NK-92 treated with Interleukin-12 subunit alpha and Interleukin-12 subunit beta, amount 100 ng/mL, for 24 hours (cell line): ENCODE data around the gene UTP3.
A peak's percentile ranks its signal among the peaks of the same experiment; 100 is the strongest.
"Not testable (repeated sequence)": the region's sequence is repeated elsewhere in the genome, so short reads cannot be mapped to it uniquely, and the experiment has no call there.

Experiments
- DNase-seq: peaks from one replicate; lab custom pipeline; 2025; lab: John Stamatoyannopoulos, UW

UTP3 gene

GRCh38 chr4:70688795-70689231 is 481 bp downstream of the UTP3 start:
- no peak for DNase-seq

- DNase-seq, result no peak
Measured at GRCh38 chr4:70691661-70692060, 3.3 kb downstream of the UTP3 start.

GRCh38 chr4:70694633-70695032 is 6.3 kb downstream of the UTP3 start:
- DNase-seq, result not testable (repeated sequence)

- DNase-seq, result not testable (repeated sequence)
Measured at GRCh38 chr4:70698435-70698834, 10.1 kb downstream of the UTP3 start.

- DNase-seq, result no peak
Measured at GRCh38 chr4:70700712-70701111, 12.4 kb downstream of the UTP3 start.

- DNase-seq, result no peak
Measured at GRCh38 chr4:70701271-70701670, 12.9 kb downstream of the UTP3 start.

GRCh38 chr4:70702592-70702991 is 14.3 kb downstream of the UTP3 start:
- not testable (repeated sequence) for DNase-seq

GRCh38 chr4:70703619-70704214 is 15.4 kb downstream of the UTP3 start:
- no peak for DNase-seq

- peak; percentile 21 for DNase-seq
Measured at GRCh38 chr4:70704215-70704930, 16.0 kb downstream of the UTP3 start.

GRCh38 chr4:70704931-70705182 is 16.5 kb downstream of the UTP3 start:
- DNase-seq, result no peak

- peak; percentile 54 for DNase-seq
Measured at GRCh38 chr4:70705183-70706043, 17.1 kb downstream of the UTP3 start.

- DNase-seq, result no peak
Measured at GRCh38 chr4:70706044-70706461, 17.7 kb downstream of the UTP3 start.

- no peak for DNase-seq
Measured at GRCh38 chr4:70706516-70706915, 18.2 kb downstream of the UTP3 start.

GRCh38 chr4:70709611-70710205 is 21.4 kb downstream of the UTP3 start:
- no peak for DNase-seq

GRCh38 chr4:70711599-70711998 is 23.3 kb downstream of the UTP3 start:
- no peak for DNase-seq

- no peak for DNase-seq
Measured at GRCh38 chr4:70712150-70712549, 23.8 kb downstream of the UTP3 start.

- DNase-seq, result no peak
Measured at GRCh38 chr4:70712604-70713452, 24.5 kb downstream of the UTP3 start.

GRCh38 chr4:70713453-70714078 is 25.2 kb downstream of the UTP3 start:
- DNase-seq, result no peak

GRCh38 chr4:70714079-70714887 is 26.0 kb downstream of the UTP3 start:
- DNase-seq, result no peak

- no peak for DNase-seq
Measured at GRCh38 chr4:70715097-70715496, 26.8 kb downstream of the UTP3 start.
